HG02938 (cell line): ENCODE measurements around the gene EHMT1.

ENCODE experiments used
- ATAC-seq: cut with Tn5 transposase; IDR thresholded peaks from one replicate; pipeline ENCODE4 v1.9.1; 2021; ENCODE audit warnings: mild to moderate bottlenecking, moderate library complexity; ENCODE audit not compliant: unreplicated experiment

Gene EHMT1

GRCh38 chr9:137734181-137734580, 115.4 kb downstream of the EHMT1 start:
- ATAC-seq: no peak

- ATAC-seq: peak; percentile 92
Measured at GRCh38 chr9:137738182-137738696, 119.4 kb downstream of the EHMT1 start.

- ATAC-seq: peak; percentile 7
Measured at GRCh38 chr9:137738703-137739102, 119.9 kb downstream of the EHMT1 start.

GRCh38 chr9:137739371-137740309, 120.8 kb downstream of the EHMT1 start:
- ATAC-seq: no peak

DNA sequence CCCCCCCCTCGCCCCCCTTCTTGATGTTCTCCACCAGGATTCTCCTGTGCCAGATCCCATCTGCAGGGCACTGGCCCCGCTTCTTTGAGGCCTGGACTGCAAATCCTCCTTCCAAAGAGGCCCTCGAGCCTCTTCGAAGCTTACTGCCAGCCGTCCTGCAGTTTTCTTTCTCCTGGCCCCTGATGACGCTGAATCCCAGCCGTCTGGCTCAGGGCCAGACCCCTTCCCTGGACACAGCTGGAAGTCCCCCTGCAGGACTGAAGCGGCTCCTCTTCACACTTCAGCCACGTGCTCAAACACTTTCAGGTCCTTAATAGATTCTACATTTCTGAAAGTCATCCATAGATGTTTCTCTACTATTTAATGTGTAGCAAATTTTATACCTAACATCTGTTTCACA, 121.5 kb downstream of the EHMT1 start:
- no peak for ATAC-seq

DNA sequence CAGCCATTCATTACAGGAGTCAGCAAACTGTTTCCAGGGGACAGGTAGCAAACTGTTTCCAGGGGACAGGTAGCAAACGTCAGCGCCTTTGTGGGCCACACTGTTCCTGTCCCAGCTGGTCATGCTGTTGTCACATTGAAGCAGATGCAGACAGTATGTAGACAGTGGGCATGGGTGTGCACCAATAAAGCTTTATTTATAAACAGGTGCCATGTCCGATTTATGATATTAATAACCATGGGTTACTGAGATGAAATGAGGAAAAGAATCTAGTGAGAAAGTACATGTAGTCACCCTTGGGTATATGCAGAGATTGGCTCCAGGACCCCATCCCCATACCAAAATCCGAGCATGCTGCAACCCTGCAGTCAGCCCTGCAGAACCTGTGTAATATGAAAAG, 122.5 kb downstream of the EHMT1 start:
- no peak for ATAC-seq

- no peak for ATAC-seq
Measured at GRCh38 chr9:137742698-137743097, 123.9 kb downstream of the EHMT1 start.

DNA sequence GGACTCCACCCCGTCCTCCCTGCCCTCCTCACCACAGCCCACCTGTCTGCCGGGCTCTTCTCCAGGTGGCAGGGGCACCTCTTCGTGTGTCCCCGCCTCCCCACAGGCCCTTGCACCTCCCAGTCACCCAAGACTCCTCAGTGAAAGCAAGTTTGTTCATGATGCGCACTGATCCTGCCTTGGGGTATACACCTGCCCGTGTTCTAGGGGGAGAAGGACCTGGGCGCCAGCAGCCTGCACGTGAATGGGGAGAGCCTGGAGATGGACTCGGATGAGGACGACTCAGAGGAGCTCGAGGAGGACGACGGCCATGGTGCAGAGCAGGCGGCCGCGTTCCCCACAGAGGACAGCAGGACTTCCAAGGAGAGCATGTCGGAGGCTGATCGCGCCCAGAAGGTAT, 124.9 kb downstream of the EHMT1 start:
- no peak for ATAC-seq

DNA sequence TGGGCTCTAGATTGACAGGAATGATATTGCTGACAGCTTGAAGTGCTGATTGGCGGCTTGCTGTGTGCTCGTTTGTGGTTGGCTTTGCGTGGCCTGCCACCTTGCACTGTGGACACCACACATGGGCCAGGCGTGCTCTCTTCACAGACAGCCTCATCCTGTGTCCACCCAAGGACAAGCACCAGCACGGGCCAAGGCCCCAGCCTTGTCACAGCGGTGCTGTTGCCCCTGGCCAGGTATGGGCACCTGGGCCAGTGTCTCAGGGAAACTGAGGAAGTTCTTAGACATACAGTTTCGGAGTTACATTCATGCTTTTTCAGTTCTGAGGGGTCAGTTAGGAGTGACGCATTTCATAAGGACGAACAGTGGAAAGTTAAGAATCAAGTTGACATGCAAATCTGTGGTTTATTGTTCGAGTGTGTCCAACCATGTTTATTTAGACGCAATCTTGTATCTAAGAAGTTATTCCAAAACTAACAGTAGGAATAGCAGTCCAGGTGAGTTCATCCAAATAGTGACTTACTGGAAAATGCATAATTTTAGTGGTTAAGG, 125.9 kb downstream of the EHMT1 start:
- peak; percentile 62 for ATAC-seq

DNA sequence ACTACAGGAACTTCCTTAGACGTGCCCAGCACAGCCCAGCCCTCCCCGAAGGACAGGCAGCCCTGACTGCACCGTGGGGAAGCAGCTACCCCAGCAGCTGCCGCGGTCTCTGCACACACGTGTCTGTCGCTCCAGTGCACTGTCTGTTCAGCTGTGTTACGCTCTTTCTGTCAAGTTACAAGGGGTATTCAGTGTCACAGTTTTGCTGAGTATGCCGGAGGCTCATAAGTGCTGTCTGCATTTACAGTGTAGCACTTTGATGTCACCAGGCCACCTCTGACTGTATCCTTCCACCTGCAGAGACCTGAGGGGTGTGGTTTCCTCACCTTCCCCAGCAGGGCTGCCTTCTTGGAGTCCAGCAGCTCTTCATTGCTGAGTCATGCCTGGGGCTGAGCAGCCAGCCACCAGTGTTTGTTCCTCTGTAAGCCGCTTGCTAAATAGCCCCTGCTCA, 126.8 kb downstream of the EHMT1 start:
- peak; percentile 62 for ATAC-seq

DNA sequence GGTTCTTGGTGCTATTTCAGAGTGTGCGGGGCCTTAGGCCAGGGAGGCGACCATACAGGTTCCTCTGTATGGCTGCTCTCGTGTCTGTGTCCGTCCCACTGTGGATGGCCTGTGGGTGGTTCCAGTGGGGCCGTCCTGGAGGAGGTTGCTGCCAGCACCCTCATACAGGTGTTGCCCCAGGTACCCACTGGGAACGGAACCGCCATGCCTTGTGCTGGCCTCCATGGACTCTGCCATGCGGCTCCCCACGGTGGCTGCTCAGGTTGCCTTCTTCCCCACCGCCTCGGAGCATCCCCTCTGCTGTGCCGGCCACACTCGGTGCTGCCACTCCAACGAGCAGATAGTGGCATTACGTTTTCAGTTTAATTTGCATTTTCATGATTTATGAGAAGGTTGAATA, 129.5 kb downstream of the EHMT1 start:
- no peak for ATAC-seq

DNA sequence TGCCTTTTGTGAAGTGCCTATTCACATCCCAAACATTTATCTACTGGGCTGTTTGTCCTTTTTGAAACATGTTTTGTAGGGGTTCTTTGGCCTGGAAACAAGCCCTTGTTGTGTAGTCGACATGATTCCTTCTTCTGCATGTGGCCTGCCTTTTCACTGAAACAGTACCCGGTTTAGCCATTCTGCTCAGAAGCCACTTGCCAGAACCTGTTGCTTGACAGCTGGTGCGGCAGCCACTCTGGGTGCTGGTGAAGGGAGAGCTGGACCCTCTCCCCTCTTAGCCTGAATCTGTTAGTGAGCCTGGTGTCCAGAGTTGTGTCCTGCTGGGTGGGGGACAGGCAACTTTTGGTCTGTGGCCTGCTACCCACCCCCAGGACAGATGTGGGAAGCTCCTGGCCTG, 129.9 kb downstream of the EHMT1 start:
- no peak for ATAC-seq

- no peak for ATAC-seq
Measured at GRCh38 chr9:137749511-137749910, 130.7 kb downstream of the EHMT1 start.

- no peak for ATAC-seq
Measured at GRCh38 chr9:137750007-137750406, 131.2 kb downstream of the EHMT1 start.

DNA sequence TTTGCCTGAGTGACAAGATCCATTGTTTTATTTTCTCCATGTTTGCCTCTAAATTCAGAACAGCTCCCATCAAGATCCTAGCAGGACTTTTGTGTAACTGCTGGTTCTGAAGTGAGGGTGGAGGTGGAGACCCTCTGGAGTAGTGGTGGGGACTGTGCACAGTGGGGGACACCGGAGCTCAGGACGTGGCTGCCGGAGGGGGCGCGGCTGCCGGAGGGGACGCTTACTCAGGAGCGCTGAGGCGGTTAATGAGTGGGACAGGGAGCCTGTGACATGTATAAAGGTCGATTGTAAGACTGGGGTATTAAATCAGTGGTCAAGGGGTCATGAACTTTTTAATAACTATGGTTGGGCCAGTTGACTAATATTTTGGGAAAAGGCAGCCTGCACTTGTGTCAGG, 131.8 kb downstream of the EHMT1 start:
- ATAC-seq: no peak

GRCh38 chr9:137751616-137752015, 132.8 kb downstream of the EHMT1 start:
- ATAC-seq: no peak

DNA sequence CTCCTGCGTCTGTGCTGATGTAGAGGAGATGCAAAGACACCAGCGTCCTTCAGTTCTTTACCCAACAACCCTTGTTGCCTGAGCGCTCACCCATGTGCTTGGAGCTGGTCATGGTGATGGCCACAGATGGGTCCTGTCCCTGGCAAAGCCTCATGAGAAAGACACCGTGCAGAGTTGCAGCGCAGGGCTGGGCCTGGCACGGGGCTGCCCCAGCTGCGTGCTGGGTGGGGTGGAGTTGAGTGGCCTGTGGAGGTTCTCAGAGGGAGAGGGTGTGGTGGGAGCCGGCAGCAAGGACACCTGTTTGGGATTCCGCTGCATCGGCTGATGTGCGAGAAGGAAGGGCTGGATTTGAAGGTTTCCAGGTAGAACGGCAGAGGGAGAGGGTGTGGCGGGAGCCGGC, 133.6 kb downstream of the EHMT1 start:
- ATAC-seq: no peak

DNA sequence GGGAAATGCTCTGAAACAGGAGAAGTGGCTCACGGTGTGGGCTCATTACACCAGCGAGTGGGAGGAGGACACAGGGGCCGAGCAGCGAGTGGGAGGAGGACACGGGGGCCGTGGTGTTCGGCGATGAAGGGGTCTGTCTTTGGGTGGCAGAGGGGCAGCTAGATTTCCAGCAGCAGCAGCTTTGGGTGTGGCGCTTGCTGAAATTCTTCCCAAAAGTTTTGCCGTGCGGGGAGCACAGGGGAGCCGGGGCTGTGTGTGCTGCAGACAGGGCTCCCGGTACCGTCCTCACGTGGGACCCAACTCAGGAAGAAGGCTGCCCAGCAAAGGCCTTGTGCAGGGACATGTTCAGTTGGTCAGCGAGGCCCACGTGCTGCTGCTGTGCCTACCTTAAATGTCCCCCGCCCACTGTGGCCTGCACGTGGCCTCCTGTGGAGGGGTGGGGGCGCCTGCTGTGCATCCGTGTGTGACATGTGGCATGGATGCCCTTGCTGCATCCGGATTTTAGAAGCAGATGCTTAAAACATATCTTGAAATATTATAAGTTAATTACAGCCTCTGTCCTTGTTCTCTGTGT, 134.5 kb downstream of the EHMT1 start:
- ATAC-seq: no peak

- ATAC-seq: no peak
Measured at GRCh38 chr9:137755261-137755927, 136.6 kb downstream of the EHMT1 start.

DNA sequence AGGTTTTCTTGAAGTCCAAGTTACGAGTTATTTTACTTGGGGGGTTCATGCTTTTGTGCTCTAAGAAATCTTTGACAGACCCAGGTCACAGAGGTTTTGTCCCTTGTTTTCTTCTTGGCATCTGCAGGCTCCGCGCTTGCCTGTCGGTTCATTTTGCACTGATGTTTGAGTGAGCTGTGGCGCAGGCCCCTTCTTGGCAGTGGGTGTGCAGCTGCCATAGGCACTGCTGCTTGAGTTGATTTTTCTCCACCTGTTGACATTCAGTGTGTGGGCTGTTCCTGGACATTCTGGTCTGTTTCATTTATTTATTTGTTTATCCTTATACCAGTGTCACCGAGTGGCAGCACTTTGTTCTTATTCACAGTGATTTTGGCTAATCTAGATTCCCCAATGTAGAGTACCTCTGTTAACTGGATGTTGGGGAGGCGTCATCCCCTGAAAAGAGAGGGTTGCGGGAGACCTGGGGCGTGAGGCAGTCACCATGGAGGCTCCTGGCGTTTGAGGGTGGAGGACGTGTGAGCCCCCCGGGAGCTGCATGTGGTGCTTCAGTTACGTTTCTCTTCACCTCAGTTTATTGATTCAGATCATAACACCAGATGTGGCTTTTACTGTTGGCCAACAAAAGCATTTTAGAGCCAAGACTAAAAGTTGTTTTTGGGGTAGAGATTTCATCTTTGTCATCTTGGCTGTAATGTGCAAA, 137.4 kb downstream of the EHMT1 start:
- ATAC-seq: no peak

- no peak for ATAC-seq
Measured at GRCh38 chr9:137757139-137757538, 138.3 kb downstream of the EHMT1 start.
